HG03103 (cell line): ENCODE data around the gene TMEM196.

Source experiments
- ATAC-seq: cut with Tn5 transposase; IDR thresholded peaks from one replicate; pipeline ENCODE4 v1.9.1; 2021; ENCODE audit warnings: low read depth; ENCODE audit not compliant: unreplicated experiment

TMEM196 gene

GRCh38 chr7:19772841-19773760 is at the start of gene TMEM196:
Gene TMEM196 (minus strand): TSS chr7:19773617. CDS start chr7:19772696, 921 bp downstream.
- no peak for ATAC-seq

- ATAC-seq = no peak
Observed at GRCh38 chr7:19816128-19816527, 42.7 kb upstream of the TMEM196 start.

GRCh38 chr7:19815546-19815945 is 42.1 kb upstream of the TMEM196 start:
- no peak for ATAC-seq

- ATAC-seq = no peak
Observed at GRCh38 chr7:19814776-19815175, 41.4 kb upstream of the TMEM196 start.

GRCh38 chr7:19811386-19811785 is 38.0 kb upstream of the TMEM196 start:
- no peak for ATAC-seq

- no peak for ATAC-seq
Observed at GRCh38 chr7:19798986-19799385, 25.6 kb upstream of the TMEM196 start.

- ATAC-seq = no peak
Observed at GRCh38 chr7:19783541-19783940, 10.1 kb upstream of the TMEM196 start.

- ATAC-seq = no peak
Observed at GRCh38 chr7:19776981-19777380, 3.6 kb upstream of the TMEM196 start.

- ATAC-seq = no peak
Observed at GRCh38 chr7:19775578-19775977, 2.2 kb upstream of the TMEM196 start.

- no peak for ATAC-seq
Observed at GRCh38 chr7:19772306-19772705, 1.1 kb downstream of the TMEM196 start.

GRCh38 chr7:19762631-19763030 is 10.8 kb downstream of the TMEM196 start:
- ATAC-seq = no peak

- no peak for ATAC-seq
Observed at GRCh38 chr7:19754521-19755116, 18.8 kb downstream of the TMEM196 start.

- ATAC-seq = no peak
Observed at GRCh38 chr7:19752020-19752419, 21.4 kb downstream of the TMEM196 start.

- no peak for ATAC-seq
Observed at GRCh38 chr7:19749658-19750057, 23.8 kb downstream of the TMEM196 start.

GRCh38 chr7:19747740-19748339 is 25.6 kb downstream of the TMEM196 start:
- no peak for ATAC-seq

- ATAC-seq = no peak
Observed at GRCh38 chr7:19744075-19744474, 29.3 kb downstream of the TMEM196 start.

- ATAC-seq = no peak
Observed at GRCh38 chr7:19728716-19729115, 44.7 kb downstream of the TMEM196 start.

GRCh38 chr7:19725770-19726169 is 47.6 kb downstream of the TMEM196 start:
- ATAC-seq = no peak

GRCh38 chr7:19715499-19715898 is 57.9 kb downstream of the TMEM196 start:
- no peak for ATAC-seq

GRCh38 chr7:19713676-19714075 is 59.7 kb downstream of the TMEM196 start:
- no peak for ATAC-seq

GRCh38 chr7:19709249-19709578 is 64.2 kb downstream of the TMEM196 start:
- ATAC-seq = no peak
